HUES6 (cell line): Measurements from ENCODE around the gene FNDC3B.
"Not testable (repeated sequence)": the region's sequence is repeated elsewhere in the genome, so short reads cannot be mapped to it uniquely, and the experiment has no call there.

ENCODE experiments used
- H3K27ac ChIP-seq: 2 replicates; pipeline ENCODE4 v1.7.0; 2013; ENCODE audit warnings: low read depth, mild to moderate bottlenecking, low read length, inconsistent platforms
- H3K27me3 ChIP-seq: 2 replicates; pipeline ENCODE4 v1.6.1; 2013; ENCODE audit warnings: low read length; ENCODE audit not compliant: control insufficient read depth, insufficient read depth
- H3K36me3 ChIP-seq: 2 replicates; pipeline ENCODE4 v1.6.1; 2013; ENCODE audit warnings: low read length; ENCODE audit not compliant: control insufficient read depth, insufficient read depth
- H3K4me1 ChIP-seq: 2 replicates; pipeline ENCODE4 v1.6.1; 2013; ENCODE audit warnings: low read length; ENCODE audit not compliant: control insufficient read depth, insufficient read depth
- H3K4me3 ChIP-seq: 2 replicates; pipeline ENCODE4 v1.5.1; 2013; ENCODE audit warnings: low read depth, low read length
- H3K9ac ChIP-seq: one replicate; pipeline ENCODE4 v1.6.1; 2013; ENCODE audit warnings: mild to moderate bottlenecking, low read length
- H3K9me3 ChIP-seq: 2 replicates; pipeline ENCODE4 v1.6.1; 2013; ENCODE audit warnings: low read depth, low read length; ENCODE audit not compliant: control insufficient read depth, insufficient read depth

The FNDC3B gene

GRCh38 chr3:172033396-172033795 is 6.0 kb upstream of the FNDC3B start:
- no peak overlapping the region for H3K9ac ChIP-seq
- H3K36me3 ChIP-seq: no peaks in the 10 kb centered on the region
- H3K27me3 ChIP-seq: no peaks in the 10 kb centered on the region
- no peak overlapping the region for H3K4me3 ChIP-seq
- no peak overlapping the region for H3K27ac ChIP-seq
- H3K4me1 ChIP-seq: peaks cover 6% of the 10 kb centered on the region
- peaks cover 6% of the 10 kb centered on the region; the same call in 1 of the 2 replicates for H3K9me3 ChIP-seq

- Histone ChIP-seq H3K27ac (no peak overlapping the region), H3K9ac (no peak overlapping the region), H3K4me3 (no peak overlapping the region)
These were observed 4.3 kb upstream of the FNDC3B start for GRCh38 chr3:172034786-172035685.

GRCh38 chr3:172036541-172037215 is 2.7 kb upstream of the FNDC3B start:
- H3K4me3 ChIP-seq: no peak overlapping the region
- H3K4me1 ChIP-seq: peaks cover 11% of the 10 kb centered on the region
- H3K27ac ChIP-seq: no peak overlapping the region
- H3K9ac ChIP-seq: no peak overlapping the region
- no peaks in the 10 kb centered on the region for H3K27me3 ChIP-seq
- H3K36me3 ChIP-seq: no peaks in the 10 kb centered on the region
- H3K9me3 ChIP-seq: peaks cover 6% of the 10 kb centered on the region; the same call in 1 of the 2 replicates

More at GRCh38 chr3:172034786-172035685, 4.3 kb upstream of the FNDC3B start:
- Histone ChIP-seq H3K9me3 (peaks cover 6% of the 10 kb centered on the region; the same call in 1 of the 2 replicates), H3K27me3 (no peaks in the 10 kb centered on the region), H3K4me1 (peaks cover 11% of the 10 kb centered on the region), H3K36me3 (no peaks in the 10 kb centered on the region)

GRCh38 chr3:172038798-172039435 is 461 bp upstream of the FNDC3B start:
- H3K9me3 ChIP-seq: no peaks in the 10 kb centered on the region
- peak overlapping the region; percentile 99; the same call in 1 of the 2 replicates for H3K27ac ChIP-seq
- no peaks in the 10 kb centered on the region for H3K27me3 ChIP-seq
- peak overlapping the region; percentile 29 for H3K9ac ChIP-seq
- H3K4me3 ChIP-seq: peak overlapping the region; percentile 86
- no peaks in the 10 kb centered on the region for H3K36me3 ChIP-seq
- H3K4me1 ChIP-seq: peaks cover 19% of the 10 kb centered on the region

- Histone ChIP-seq H3K9ac (peak overlapping the region; percentile 89), H3K36me3 (peaks cover 5% of the 10 kb centered on the region; the same call in 1 of the 2 replicates), H3K9me3 (no peaks in the 10 kb centered on the region), H3K4me3 (peak overlapping the region; percentile 86), H3K4me1 (peaks cover 29% of the 10 kb centered on the region), H3K27me3 (no peaks in the 10 kb centered on the region), H3K27ac (peak overlapping the region; percentile 99)
These were observed 951 bp downstream of the FNDC3B start for GRCh38 chr3:172040078-172040980.

GRCh38 chr3:172040981-172041963 is 1.9 kb downstream of the FNDC3B start:
- Histone ChIP-seq H3K4me3 (peak overlapping the region; percentile 86), H3K36me3 (peaks cover 5% of the 10 kb centered on the region; the same call in 1 of the 2 replicates), H3K27ac (peak overlapping the region; percentile 88; the same call in 1 of the 2 replicates), H3K9ac (peak overlapping the region; percentile 89), H3K4me1 (peaks cover 37% of the 10 kb centered on the region), H3K27me3 (no peaks in the 10 kb centered on the region), H3K9me3 (no peaks in the 10 kb centered on the region)

GRCh38 chr3:172042136-172042662 is 2.8 kb downstream of the FNDC3B start:
- no peak overlapping the region; the same call in 1 of the 2 replicates for H3K27ac ChIP-seq
- H3K27me3 ChIP-seq: no peaks in the 10 kb centered on the region
- H3K9me3 ChIP-seq: no peaks in the 10 kb centered on the region
- peak overlapping the region; percentile 86 for H3K4me3 ChIP-seq
- H3K9ac ChIP-seq: peak overlapping the region; percentile 27
- peaks cover 5% of the 10 kb centered on the region; the same call in 1 of the 2 replicates for H3K36me3 ChIP-seq
- H3K4me1 ChIP-seq: peaks cover 39% of the 10 kb centered on the region

GRCh38 chr3:172042663-172043179 is 3.3 kb downstream of the FNDC3B start:
- not testable (repeated sequence) for H3K27ac ChIP-seq, H3K9me3 ChIP-seq, H3K27me3 ChIP-seq, H3K36me3 ChIP-seq
- Histone ChIP-seq H3K4me3 (peak overlapping the region; percentile 86; the same call in 1 of the 2 replicates), H3K9ac (peak overlapping the region; percentile 27), H3K4me1 (peaks cover 39% of the 10 kb centered on the region)

GRCh38 chr3:172043233-172043632 is 3.9 kb downstream of the FNDC3B start:
- Histone ChIP-seq H3K4me3 (no peak overlapping the region), H3K9me3 (no peaks in the 10 kb centered on the region), H3K36me3 (peaks cover 5% of the 10 kb centered on the region; the same call in 1 of the 2 replicates), H3K27me3 (no peaks in the 10 kb centered on the region), H3K4me1 (peaks cover 34% of the 10 kb centered on the region), H3K27ac (no peak overlapping the region), H3K9ac (no peak overlapping the region)
